ENCODE results near the gene RTF1. TPM values are rescaled to one million over a fixed set of nuclear protein-coding genes. Genes with fewer than 3 reads are reported as not detected.
"Not testable (repeated sequence)": the region's sequence is repeated elsewhere in the genome, so short reads cannot be mapped to it uniquely, and the experiment has no call there.

Gene RTF1
- total RNA-seq, 2 experiments from 2014 or later = 29.4 to 32.3 TPM

DNA sequence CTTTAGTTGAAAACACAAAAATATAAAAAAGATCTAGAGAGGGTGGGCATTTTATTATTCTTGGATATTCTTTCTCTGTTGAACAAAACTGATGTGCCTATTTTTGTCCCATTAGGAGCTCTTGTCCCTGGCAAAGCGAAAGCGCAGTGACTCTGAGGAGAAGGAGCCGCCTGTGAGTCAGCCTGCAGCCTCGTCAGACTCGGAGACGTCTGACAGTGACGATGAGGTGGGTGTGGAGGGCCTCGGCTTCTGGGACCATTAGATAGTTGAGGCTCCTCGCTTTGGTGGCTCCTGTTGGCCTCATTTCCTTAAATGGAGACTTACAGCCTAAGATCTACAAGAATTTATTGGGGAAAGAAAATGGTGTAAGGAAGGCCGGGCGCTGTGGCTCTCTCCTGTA is 21.3 kb downstream of the RTF1 start:
- ChIA-PET POLR2A (interaction anchor here (0.7 kb wide), 1 partner anchor 246 kb away, joined by 4 read pairs; no protein-coding TSS in a partner anchor), CTCF (interaction anchor here (0.6 to 7.0 kb wide), 3 partner anchors 16 to 393 kb away, joined by 3 to 26 read pairs (median 5); no protein-coding TSS in a partner anchor)
- Mint-ChIP-seq H3K4me3 (no peak overlapping the region), H3K27ac (no peak overlapping the region), H3K36me3 (ENCODE audit: low read depth) (peaks cover 17% of the 10 kb centered on the region), H3K4me1 (peaks cover 7% of the 10 kb centered on the region), H3K27me3 (no peaks in the 10 kb centered on the region), H3K9me3 (ENCODE audit: low read depth) (no peaks in the 10 kb centered on the region)
- no peak for DNase-seq
- ATAC-seq = no peak
- intact Hi-C loops (cut with DNase I, micrococcal nuclease) = no loop called here

DNA sequence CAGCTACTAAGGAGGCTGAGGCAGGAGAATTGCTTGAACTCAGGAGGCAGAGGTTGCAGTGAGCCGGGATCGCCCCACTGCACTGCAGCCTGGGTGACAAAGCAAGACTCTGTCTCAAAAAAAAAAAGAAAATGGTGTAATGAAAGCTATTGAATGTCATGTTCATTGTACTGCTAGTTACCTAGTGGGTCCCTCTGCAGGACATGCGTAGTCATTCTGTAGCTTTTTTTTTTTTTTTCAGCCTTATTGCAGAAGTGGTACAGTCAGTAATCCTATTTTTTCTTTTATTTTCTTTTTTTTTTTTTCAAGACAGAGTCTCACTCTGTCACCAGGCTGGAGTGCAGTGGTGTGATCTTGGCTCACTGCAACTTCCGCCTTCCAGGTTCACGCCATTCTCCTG is 21.9 kb downstream of the RTF1 start:
- H3K4me3 Mint-ChIP-seq; H3K4me1 Mint-ChIP-seq; intact Hi-C loops (cut with DNase I, micrococcal nuclease); DNase-seq; H3K9me3 Mint-ChIP-seq (ENCODE audit: low read depth); ATAC-seq; H3K27me3 Mint-ChIP-seq; H3K27ac Mint-ChIP-seq: not testable (repeated sequence)
- ChIA-PET POLR2A (interaction anchor here (0.6 to 0.7 kb wide), 3 partner anchors 17 to 246 kb away, joined by 4 to 9 read pairs (median 4); no protein-coding TSS in a partner anchor), CTCF (interaction anchor here (0.8 to 7.0 kb wide), 2 partner anchors 9 to 27 kb away, joined by 3 to 26 read pairs; no protein-coding TSS in a partner anchor)
- H3K36me3 Mint-ChIP-seq (ENCODE audit: low read depth) = peaks cover 20% of the 10 kb centered on the region

DNA sequence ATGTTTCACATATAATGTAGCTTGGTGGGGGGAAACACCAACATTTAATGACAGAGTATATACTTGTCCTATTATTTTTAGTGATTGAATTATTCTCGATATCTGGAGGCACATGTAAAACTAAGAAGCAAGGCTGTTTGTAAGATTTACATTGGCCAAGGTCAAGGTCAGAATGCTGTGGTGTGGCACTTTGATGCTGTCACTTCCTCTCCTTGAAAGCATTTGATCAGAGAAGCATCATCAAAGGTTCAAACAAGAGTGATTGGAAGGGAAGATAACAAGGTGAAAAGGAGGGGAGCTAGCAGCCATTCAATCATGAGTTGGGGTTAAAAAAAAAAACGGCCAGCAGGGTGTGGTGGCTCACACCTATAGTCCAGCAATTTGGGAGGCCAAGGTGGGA is 26.4 kb downstream of the RTF1 start:
- intact Hi-C loops (cut with DNase I, micrococcal nuclease) = no loop called here
- no peak for DNase-seq
- Mint-ChIP-seq H3K4me1 (peaks cover 7% of the 10 kb centered on the region), H3K9me3 (ENCODE audit: low read depth) (no peaks in the 10 kb centered on the region), H3K27me3 (no peaks in the 10 kb centered on the region), H3K36me3 (ENCODE audit: low read depth) (peaks cover 16% of the 10 kb centered on the region), H3K27ac (peak overlapping the region; percentile 51), H3K4me3 (no peak overlapping the region)
- no peak for ATAC-seq
- POLR2A ChIA-PET = interaction anchor here (0.7 kb wide), 1 partner anchor 25 kb away, joined by 3 read pairs; no protein-coding TSS in a partner anchor
- CTCF ChIA-PET = interaction anchor here (0.7 to 7.0 kb wide), 3 partner anchors 14 to 558 kb away, joined by 4 to 26 read pairs (median 10); no protein-coding TSS in a partner anchor

DNA sequence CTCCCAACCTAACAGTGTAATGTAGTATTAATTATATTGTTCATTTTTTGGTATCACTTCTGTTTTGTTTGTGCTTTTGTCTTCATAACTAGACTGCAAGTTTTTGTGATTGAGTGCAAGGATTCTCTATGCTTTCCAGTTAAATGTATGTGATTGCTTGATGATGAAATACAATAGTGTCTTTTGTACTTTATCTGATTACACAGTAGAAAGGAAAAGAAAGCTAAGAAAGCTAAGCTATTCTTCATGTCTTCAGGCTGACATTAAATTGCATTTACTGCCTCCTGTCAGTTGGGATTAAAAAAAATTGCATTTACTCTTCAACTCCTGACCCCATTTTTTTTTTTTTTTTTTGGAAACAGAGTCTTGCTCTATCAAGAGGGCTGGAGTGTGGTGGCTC is 28.5 kb downstream of the RTF1 start:
- Mint-ChIP-seq H3K27ac (no peak overlapping the region), H3K4me3 (no peak overlapping the region), H3K27me3 (no peaks in the 10 kb centered on the region), H3K9me3 (ENCODE audit: low read depth) (no peaks in the 10 kb centered on the region), H3K36me3 (ENCODE audit: low read depth) (peaks cover 13% of the 10 kb centered on the region), H3K4me1 (peaks cover 7% of the 10 kb centered on the region)
- DNase-seq = no peak
- no peak for ATAC-seq
- intact Hi-C loops (cut with DNase I, micrococcal nuclease) = no loop called here
- ChIA-PET POLR2A (no interaction called here), CTCF (interaction anchor here (0.7 to 1.2 kb wide), 3 partner anchors 20 to 261 kb away, joined by 3 read pairs; partner anchors contain the start of genes NUSAP1 and OIP5)

DNA sequence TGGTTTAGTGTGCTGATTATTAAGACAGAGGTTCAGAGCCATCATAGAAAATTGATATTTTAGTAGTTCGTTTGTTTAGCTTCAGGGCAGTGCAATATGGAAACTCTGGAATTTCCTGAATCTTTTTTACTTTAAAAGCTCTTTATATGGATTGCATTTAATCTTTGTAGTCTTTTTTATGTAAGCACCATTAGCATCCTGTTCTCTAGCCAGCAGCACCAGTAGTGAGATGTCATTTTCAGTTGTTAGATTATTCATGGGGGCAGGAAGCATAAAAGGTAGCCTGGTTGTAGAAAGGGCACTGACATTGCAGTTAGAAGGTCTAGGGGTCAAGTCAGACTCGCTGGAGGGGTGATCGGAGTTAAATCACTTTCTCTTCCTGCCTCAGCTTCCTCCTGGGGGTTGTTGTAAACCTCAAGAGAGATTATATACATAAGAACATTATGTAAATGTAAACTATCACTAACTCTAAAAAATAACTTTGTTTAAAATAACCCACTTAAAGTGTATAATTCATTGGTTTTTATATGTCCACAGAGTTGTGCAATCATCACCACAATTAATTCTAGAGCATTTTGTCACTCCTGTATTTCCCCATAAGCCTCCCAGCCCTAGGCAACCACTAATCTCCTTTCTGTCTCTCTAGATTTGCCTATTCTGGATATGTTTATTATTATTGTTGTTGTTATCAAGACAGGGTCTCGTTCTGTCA is 45.3 kb downstream of the RTF1 start:
- H3K36me3 Mint-ChIP-seq (ENCODE audit: low read depth) = peaks cover 23% of the 10 kb centered on the region
- ChIA-PET CTCF (interaction anchor here (0.6 to 0.7 kb wide), 2 partner anchors 61 to 1377 kb away, joined by 3 read pairs; no protein-coding TSS in a partner anchor), POLR2A (no interaction called here)
- ATAC-seq (no peak), DNase-seq (no peak)
- H3K9me3 Mint-ChIP-seq (ENCODE audit: low read depth) = no peaks in the 10 kb centered on the region
- H3K27me3 Mint-ChIP-seq = no peaks in the 10 kb centered on the region
- no peak overlapping the region for H3K27ac Mint-ChIP-seq
- intact Hi-C loops (cut with DNase I, micrococcal nuclease) = loop anchor here (10.0 kb wide), 2 partner anchors 93 to 123 kb away; partner anchors contain the start of gene TYRO3 (in 1 of the 2)
- H3K4me1 Mint-ChIP-seq = no peaks in the 10 kb centered on the region
- H3K4me3 Mint-ChIP-seq = no peak overlapping the region

DNA sequence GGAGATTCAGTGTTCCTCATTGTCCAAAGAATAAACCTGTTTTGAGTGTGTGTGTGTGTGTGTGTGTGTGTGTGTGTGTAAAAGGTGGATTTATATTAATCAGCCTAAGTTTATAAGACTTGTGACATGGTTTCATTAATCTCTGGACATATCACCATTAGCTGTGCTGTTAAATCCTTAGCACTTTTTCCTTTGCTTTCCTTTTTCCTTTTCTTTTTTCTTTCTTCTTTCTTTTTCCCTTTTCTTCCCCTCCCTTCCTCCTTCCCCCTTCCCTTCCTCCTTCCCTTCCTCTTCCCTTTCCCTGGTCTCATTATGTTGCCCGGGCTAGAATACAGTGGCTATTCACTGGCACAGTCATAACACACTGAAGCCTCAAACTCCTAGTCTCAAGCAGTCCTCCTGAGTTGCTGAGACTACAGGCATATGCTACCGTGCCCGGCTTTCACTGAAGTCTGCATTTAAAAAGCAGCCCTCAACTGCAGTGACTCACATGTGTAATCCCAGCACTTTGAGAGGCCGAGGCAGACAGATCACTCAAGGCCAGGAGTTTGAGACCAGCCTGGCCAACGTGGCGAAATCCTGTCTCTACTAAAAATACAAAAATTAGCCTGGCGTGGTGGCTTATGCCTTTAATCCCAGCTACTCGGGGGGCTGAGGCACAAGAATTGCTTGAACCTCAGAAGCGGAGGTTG is 48.1 kb downstream of the RTF1 start:
- ATAC-seq = no peak
- CTCF ChIA-PET = interaction anchor here (0.6 to 5.2 kb wide), 40 partner anchors 9 to 440 kb away, joined by 3 to 33 read pairs (median 5); partner anchors contain the start of genes CHP1, ITPKA, LTK and MAPKBP1
- H3K27me3 Mint-ChIP-seq = no peaks in the 10 kb centered on the region
- H3K9me3 Mint-ChIP-seq (ENCODE audit: low read depth) = no peaks in the 10 kb centered on the region
- intact Hi-C loops (cut with DNase I, micrococcal nuclease) = loop anchor here (5.0 to 10.0 kb wide), 4 partner anchors 37 to 120 kb away; partner anchors contain the start of gene TYRO3 (in 2 of the 2)
- POLR2A ChIA-PET = interaction anchor here (0.6 kb wide), 1 partner anchor 367 kb away, joined by 3 read pairs; no protein-coding TSS in a partner anchor
- no peak overlapping the region for H3K4me3 Mint-ChIP-seq
- peaks cover 20% of the 10 kb centered on the region for H3K36me3 Mint-ChIP-seq (ENCODE audit: low read depth)
- no peak for DNase-seq
- no peaks in the 10 kb centered on the region for H3K4me1 Mint-ChIP-seq
- H3K27ac Mint-ChIP-seq = no peak overlapping the region

DNA sequence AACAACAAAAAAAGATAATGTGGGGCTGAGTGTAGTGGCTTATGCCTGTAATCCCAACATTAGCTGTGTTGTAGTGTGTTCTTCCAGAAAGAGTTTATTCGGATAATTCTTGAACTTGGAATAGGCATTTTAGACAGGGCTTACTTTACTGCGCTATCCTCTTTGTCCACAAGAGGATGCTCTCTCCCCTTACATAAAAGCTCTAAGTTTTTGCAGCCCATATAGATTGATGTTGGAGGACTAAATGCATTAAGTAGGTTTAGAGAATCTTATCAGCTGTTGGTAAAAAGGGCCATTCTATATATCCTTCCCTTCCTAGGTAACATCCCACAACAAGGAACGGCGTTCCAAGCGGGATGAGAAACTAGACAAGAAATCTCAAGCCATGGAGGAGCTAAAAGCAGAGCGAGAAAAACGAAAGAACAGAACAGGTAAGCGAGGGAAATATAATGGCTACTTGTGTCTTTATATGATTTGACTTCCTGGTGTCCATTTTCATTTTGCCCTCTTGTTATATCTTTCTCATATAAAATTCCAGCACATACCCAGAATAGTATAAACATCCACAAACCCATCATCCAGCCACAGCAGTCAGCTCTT is 49.0 kb downstream of the RTF1 start:
- DNase-seq = peak; percentile 34
- Mint-ChIP-seq H3K4me1 (no peaks in the 10 kb centered on the region), H3K27me3 (no peaks in the 10 kb centered on the region), H3K36me3 (ENCODE audit: low read depth) (peaks cover 23% of the 10 kb centered on the region), H3K27ac (no peak overlapping the region), H3K9me3 (ENCODE audit: low read depth) (no peaks in the 10 kb centered on the region), H3K4me3 (no peak overlapping the region)
- peak; percentile 81 for ATAC-seq
- intact Hi-C loops (cut with DNase I, micrococcal nuclease) = loop anchor here (1.0 to 10.0 kb wide), 6 partner anchors 36 to 345 kb away; partner anchors contain the start of gene TYRO3 (in 2 of the 2)
- ChIA-PET CTCF (interaction anchor here (0.6 to 5.2 kb wide), 49 partner anchors 9 to 439 kb away, joined by 3 to 33 read pairs (median 5); partner anchors contain the start of genes CHP1, ITPKA, LTK and MAPKBP1), POLR2A (interaction anchor here (0.6 kb wide), 2 partner anchors 48 to 366 kb away, joined by 3 read pairs; no protein-coding TSS in a partner anchor)

DNA sequence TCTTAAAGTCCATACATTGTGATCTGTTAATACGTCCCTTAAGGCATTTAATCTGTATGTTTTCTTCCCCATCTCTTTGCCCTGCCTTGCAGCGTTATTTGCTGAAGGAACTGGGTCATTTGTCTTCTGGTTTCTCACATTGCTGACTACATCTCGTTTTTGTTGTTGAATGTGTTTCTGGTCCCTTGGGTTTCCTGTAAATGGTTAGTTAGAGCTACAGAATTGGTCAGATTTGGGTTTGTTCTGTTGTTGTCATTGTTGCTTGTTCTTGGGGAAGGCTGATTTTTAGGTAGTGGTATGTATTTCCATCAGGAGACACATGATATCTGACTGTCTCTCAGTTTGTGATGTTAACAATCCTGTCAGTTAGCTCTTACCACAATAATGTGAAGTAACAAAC is 49.8 kb downstream of the RTF1 start:
- Mint-ChIP-seq H3K27ac (no peak overlapping the region), H3K4me1 (no peaks in the 10 kb centered on the region), H3K9me3 (ENCODE audit: low read depth) (no peaks in the 10 kb centered on the region), H3K27me3 (no peaks in the 10 kb centered on the region), H3K4me3 (no peak overlapping the region), H3K36me3 (ENCODE audit: low read depth) (peaks cover 27% of the 10 kb centered on the region)
- ChIA-PET CTCF (interaction anchor here (0.5 to 5.2 kb wide), 34 partner anchors 9 to 438 kb away, joined by 3 to 33 read pairs (median 6); partner anchors contain the start of genes ITPKA, LTK and RPAP1), POLR2A (no interaction called here)
- ATAC-seq = no peak
- DNase-seq = no peak
- intact Hi-C loops (cut with DNase I, micrococcal nuclease) = loop anchor here (1.0 to 10.0 kb wide), 6 partner anchors 36 to 345 kb away; partner anchors contain the start of gene TYRO3 (in 2 of the 2)

DNA sequence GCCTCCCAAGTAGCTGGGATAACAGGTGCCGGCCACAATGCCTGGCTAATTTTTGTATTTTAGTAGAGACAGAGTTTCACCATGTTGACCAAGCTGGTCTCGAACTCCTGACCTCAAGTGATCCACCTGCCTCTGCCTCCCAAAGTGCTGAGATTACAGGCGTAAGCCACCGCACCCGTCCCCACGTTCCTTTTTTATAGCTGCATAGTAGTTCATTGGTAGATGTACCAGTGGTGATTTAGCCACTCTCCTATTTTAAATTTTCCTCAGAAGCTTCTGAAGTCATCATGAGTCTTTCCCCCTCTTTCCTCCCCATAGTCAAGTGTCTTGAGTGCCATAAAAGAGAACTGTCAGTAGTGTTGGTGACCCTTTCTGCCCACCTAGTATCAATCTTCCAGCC is 52.7 kb downstream of the RTF1 start:
- peaks cover 28% of the 10 kb centered on the region for H3K36me3 Mint-ChIP-seq (ENCODE audit: low read depth)
- H3K9me3 Mint-ChIP-seq (ENCODE audit: low read depth); POLR2A ChIA-PET; ATAC-seq; H3K27me3 Mint-ChIP-seq; H3K27ac Mint-ChIP-seq; H3K4me1 Mint-ChIP-seq; DNase-seq; H3K4me3 Mint-ChIP-seq: not testable (repeated sequence)
- CTCF ChIA-PET = interaction anchor here (0.5 to 1.6 kb wide), 6 partner anchors 10 to 341 kb away, joined by 3 to 6 read pairs (median 3); no protein-coding TSS in a partner anchor
- intact Hi-C loops (cut with DNase I, micrococcal nuclease) = loop anchor here (5.0 to 10.0 kb wide), 4 partner anchors 33 to 115 kb away; partner anchors contain the start of gene TYRO3 (in 2 of the 2)

DNA sequence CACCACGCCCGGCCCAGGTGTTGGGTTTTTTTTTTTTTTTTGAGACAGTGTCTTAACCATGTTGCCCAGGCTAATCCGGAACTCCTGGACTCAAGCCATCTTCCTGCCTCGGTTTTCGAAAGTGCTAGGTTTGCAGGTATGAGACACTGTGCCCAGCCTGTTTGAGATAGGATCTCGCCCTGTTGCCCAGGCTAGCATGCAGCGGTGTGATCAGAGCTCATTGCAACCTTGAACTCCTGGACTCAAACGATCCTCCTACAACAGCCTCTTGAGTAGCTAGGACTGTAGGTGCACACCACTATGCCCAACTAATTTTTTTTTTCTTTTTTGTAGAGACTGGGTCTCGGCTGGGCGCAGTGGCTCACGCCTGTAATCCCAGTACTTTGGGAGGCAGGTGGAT is 56.5 kb downstream of the RTF1 start:
- no peak overlapping the region for H3K4me3 Mint-ChIP-seq
- ChIA-PET POLR2A (no interaction called here), CTCF (no interaction called here)
- H3K4me1 Mint-ChIP-seq = peaks cover 6% of the 10 kb centered on the region
- no peaks in the 10 kb centered on the region for H3K9me3 Mint-ChIP-seq (ENCODE audit: low read depth)
- no peak for ATAC-seq
- no peak overlapping the region for H3K27ac Mint-ChIP-seq
- no peak for DNase-seq
- no peaks in the 10 kb centered on the region for H3K27me3 Mint-ChIP-seq
- intact Hi-C loops (cut with DNase I, micrococcal nuclease) = no loop called here
- peaks cover 35% of the 10 kb centered on the region for H3K36me3 Mint-ChIP-seq (ENCODE audit: low read depth)

Data from activated CD4-positive, alpha-beta T cell treated with anti-CD3 and anti-CD28 coated beads for 36 hours (primary cell).